ENCODE results near the gene IRF2BP2. TPM values are rescaled to one million over a fixed set of nuclear protein-coding genes. Genes with fewer than 3 reads are reported as not detected.

Gene IRF2BP2
- total RNA-seq, 1 donor from 2014 or later: 158 TPM

- H3K4me3 Mint-ChIP-seq (ENCODE audit: unreplicated experiment): no peak overlapping the region
- H3K27ac Mint-ChIP-seq (ENCODE audit: unreplicated experiment): no peak overlapping the region
Observed at GRCh38 chr1:234583755-234584419, 26.1 kb downstream of the IRF2BP2 start.

GRCh38 chr1:234582681-234583301 lies 27.2 kb downstream of the IRF2BP2 start:
- DNase-seq (ENCODE audit: low spot score): no peak
- no peaks in the 10 kb centered on the region for H3K9me3 Mint-ChIP-seq (ENCODE audit: unreplicated experiment)
- H3K27me3 Mint-ChIP-seq (ENCODE audit: unreplicated experiment): no peaks in the 10 kb centered on the region
- H3K4me1 Mint-ChIP-seq (ENCODE audit: unreplicated experiment): no peaks in the 10 kb centered on the region
- TF ChIP-seq CTCF (IDR thresholded peaks at IDR 0.05; ENCODE audit: unreplicated experiment): no peak
- no peak overlapping the region for H3K4me3 Mint-ChIP-seq (ENCODE audit: unreplicated experiment)
- H3K27ac Mint-ChIP-seq (ENCODE audit: unreplicated experiment): no peak overlapping the region
- no peaks in the 10 kb centered on the region for H3K36me3 Mint-ChIP-seq (ENCODE audit: low read depth, unreplicated experiment)

More at GRCh38 chr1:234583755-234584419, 26.1 kb downstream of the IRF2BP2 start:
- Mint-ChIP-seq H3K36me3 (ENCODE audit: low read depth, unreplicated experiment) (no peaks in the 10 kb centered on the region), H3K4me1 (ENCODE audit: unreplicated experiment) (no peaks in the 10 kb centered on the region), H3K9me3 (ENCODE audit: unreplicated experiment) (no peaks in the 10 kb centered on the region), H3K27me3 (ENCODE audit: unreplicated experiment) (no peaks in the 10 kb centered on the region)
- DNase-seq (ENCODE audit: low spot score): no peak
- TF ChIP-seq CTCF (IDR thresholded peaks at IDR 0.05; ENCODE audit: unreplicated experiment): no peak

GRCh38 chr1:234582186-234582585 lies 27.8 kb downstream of the IRF2BP2 start:
- H3K4me1 Mint-ChIP-seq (ENCODE audit: unreplicated experiment): no peaks in the 10 kb centered on the region

GRCh38 chr1:234581063-234581714 lies 28.8 kb downstream of the IRF2BP2 start:
- Mint-ChIP-seq H3K4me1 (ENCODE audit: unreplicated experiment) (no peaks in the 10 kb centered on the region), H3K36me3 (ENCODE audit: low read depth, unreplicated experiment) (no peaks in the 10 kb centered on the region), H3K27ac (ENCODE audit: unreplicated experiment) (no peak overlapping the region), H3K27me3 (ENCODE audit: unreplicated experiment) (no peaks in the 10 kb centered on the region), H3K4me3 (ENCODE audit: unreplicated experiment) (no peak overlapping the region), H3K9me3 (ENCODE audit: unreplicated experiment) (no peaks in the 10 kb centered on the region)
- no peak for TF ChIP-seq CTCF (IDR thresholded peaks at IDR 0.05; ENCODE audit: unreplicated experiment)
- no peak for DNase-seq (ENCODE audit: low spot score)

More at GRCh38 chr1:234582186-234582585, 27.8 kb downstream of the IRF2BP2 start:
- no peaks in the 10 kb centered on the region for H3K9me3 Mint-ChIP-seq (ENCODE audit: unreplicated experiment)
- no peak overlapping the region for H3K4me3 Mint-ChIP-seq (ENCODE audit: unreplicated experiment)
- TF ChIP-seq CTCF (IDR thresholded peaks at IDR 0.05; ENCODE audit: unreplicated experiment): no peak
- no peaks in the 10 kb centered on the region for H3K36me3 Mint-ChIP-seq (ENCODE audit: low read depth, unreplicated experiment)
- no peaks in the 10 kb centered on the region for H3K27me3 Mint-ChIP-seq (ENCODE audit: unreplicated experiment)
- no peak for DNase-seq (ENCODE audit: low spot score)
- H3K27ac Mint-ChIP-seq (ENCODE audit: unreplicated experiment): no peak overlapping the region

- Mint-ChIP-seq H3K4me1 (ENCODE audit: unreplicated experiment) (no peaks in the 10 kb centered on the region), H3K27ac (ENCODE audit: unreplicated experiment) (no peak overlapping the region), H3K4me3 (ENCODE audit: unreplicated experiment) (no peak overlapping the region), H3K9me3 (ENCODE audit: unreplicated experiment) (no peaks in the 10 kb centered on the region), H3K36me3 (ENCODE audit: low read depth, unreplicated experiment) (no peaks in the 10 kb centered on the region), H3K27me3 (ENCODE audit: unreplicated experiment) (no peaks in the 10 kb centered on the region)
- peak; percentile 49 for TF ChIP-seq CTCF (IDR thresholded peaks at IDR 0.05; ENCODE audit: unreplicated experiment)
- DNase-seq (ENCODE audit: low spot score): no peak
Observed at GRCh38 chr1:234579967-234580366, 30.0 kb downstream of the IRF2BP2 start.

Measured in endothelial cell (in vitro differentiated cells).